PFSK-1 (cell line): Measurements from ENCODE around the gene CCRL2.

Experiments used
- FOXP2 ChIP-seq: optimal IDR thresholded peaks from 2 replicates; pipeline ENCODE3; 2011; ENCODE audit warnings: borderline replicate concordance, control low read depth, inconsistent platforms; ENCODE audit not compliant: insufficient read depth; ENCODE audit errors: extremely low read length, extremely low read depth
- POLR2AphosphoS5 ChIP-seq: IDR thresholded peaks from 2 replicates; pipeline ENCODE4 v1.6.1; 2012; ENCODE audit warnings: low read depth, mild to moderate bottlenecking, control low read depth, low read length, moderate library complexity
- SIN3A ChIP-seq: IDR thresholded peaks from 2 replicates; pipeline ENCODE4 v1.6.1; 2012; ENCODE audit warnings: mild to moderate bottlenecking, low read length, moderate library complexity, borderline replicate concordance; ENCODE audit not compliant: insufficient read depth
- TAF1 ChIP-seq: IDR thresholded peaks from 2 replicates; pipeline ENCODE4 v1.6.1; 2012; ENCODE audit warnings: low read length, control low read depth, borderline replicate concordance; ENCODE audit not compliant: insufficient read depth
- TF ChIP-seq, protein P1 (sequence below), 2 experiments: IDR thresholded peaks; 2 replicates each; pipeline versions ENCODE4 v1.6.1 to v1.8.0; 2011 to 2012; ENCODE audit warnings: low read depth in 2 of 2, low read length in 2 of 2, control low read depth in 1 of 2, inconsistent platforms in 1 of 2, mild to moderate bottlenecking in 1 of 2, moderate library complexity in 1 of 2; ENCODE audit not compliant: insufficient read depth in 1 of 2

DNA sequence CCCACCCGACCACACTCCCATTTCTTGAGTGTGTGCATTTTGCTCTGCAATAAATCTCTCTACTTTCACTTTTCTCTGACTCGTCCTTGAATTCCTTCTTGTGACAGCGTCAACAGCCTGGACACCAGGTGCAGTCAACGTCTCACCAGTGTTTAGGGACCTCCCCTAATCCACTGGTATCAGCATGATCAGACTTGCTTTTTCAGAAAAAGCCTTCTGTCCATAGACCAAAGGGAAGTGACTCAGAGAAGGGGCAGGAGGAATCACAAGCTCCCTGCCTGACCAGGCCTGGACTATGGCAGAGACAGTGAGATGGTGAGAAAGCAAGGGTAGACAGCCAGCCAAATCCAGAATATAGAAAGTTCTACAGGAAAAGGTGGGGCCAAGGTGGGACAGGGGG, 20.9 kb upstream of the CCRL2 start:
- TF ChIP-seq, protein P1, sequence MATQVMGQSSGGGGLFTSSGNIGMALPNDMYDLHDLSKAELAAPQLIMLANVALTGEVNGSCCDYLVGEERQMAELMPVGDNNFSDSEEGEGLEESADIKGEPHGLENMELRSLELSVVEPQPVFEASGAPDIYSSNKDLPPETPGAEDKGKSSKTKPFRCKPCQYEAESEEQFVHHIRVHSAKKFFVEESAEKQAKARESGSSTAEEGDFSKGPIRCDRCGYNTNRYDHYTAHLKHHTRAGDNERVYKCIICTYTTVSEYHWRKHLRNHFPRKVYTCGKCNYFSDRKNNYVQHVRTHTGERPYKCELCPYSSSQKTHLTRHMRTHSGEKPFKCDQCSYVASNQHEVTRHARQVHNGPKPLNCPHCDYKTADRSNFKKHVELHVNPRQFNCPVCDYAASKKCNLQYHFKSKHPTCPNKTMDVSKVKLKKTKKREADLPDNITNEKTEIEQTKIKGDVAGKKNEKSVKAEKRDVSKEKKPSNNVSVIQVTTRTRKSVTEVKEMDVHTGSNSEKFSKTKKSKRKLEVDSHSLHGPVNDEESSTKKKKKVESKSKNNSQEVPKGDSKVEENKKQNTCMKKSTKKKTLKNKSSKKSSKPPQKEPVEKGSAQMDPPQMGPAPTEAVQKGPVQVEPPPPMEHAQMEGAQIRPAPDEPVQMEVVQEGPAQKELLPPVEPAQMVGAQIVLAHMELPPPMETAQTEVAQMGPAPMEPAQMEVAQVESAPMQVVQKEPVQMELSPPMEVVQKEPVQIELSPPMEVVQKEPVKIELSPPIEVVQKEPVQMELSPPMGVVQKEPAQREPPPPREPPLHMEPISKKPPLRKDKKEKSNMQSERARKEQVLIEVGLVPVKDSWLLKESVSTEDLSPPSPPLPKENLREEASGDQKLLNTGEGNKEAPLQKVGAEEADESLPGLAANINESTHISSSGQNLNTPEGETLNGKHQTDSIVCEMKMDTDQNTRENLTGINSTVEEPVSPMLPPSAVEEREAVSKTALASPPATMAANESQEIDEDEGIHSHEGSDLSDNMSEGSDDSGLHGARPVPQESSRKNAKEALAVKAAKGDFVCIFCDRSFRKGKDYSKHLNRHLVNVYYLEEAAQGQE (IDR thresholded peaks at IDR 0.05; ENCODE audit: insufficient read depth in 1 of 2, low read depth in 2 of 2, low read length in 2 of 2), result no peak
- TF ChIP-seq FOXP2 (no peak), POLR2AphosphoS5 (no peak), TAF1 (no peak), SIN3A (no peak)
